ENCODE data around the gene HTRA2.
A peak's percentile ranks its signal among the peaks of the same experiment; 100 is the strongest.

Gene HTRA2

DNA sequence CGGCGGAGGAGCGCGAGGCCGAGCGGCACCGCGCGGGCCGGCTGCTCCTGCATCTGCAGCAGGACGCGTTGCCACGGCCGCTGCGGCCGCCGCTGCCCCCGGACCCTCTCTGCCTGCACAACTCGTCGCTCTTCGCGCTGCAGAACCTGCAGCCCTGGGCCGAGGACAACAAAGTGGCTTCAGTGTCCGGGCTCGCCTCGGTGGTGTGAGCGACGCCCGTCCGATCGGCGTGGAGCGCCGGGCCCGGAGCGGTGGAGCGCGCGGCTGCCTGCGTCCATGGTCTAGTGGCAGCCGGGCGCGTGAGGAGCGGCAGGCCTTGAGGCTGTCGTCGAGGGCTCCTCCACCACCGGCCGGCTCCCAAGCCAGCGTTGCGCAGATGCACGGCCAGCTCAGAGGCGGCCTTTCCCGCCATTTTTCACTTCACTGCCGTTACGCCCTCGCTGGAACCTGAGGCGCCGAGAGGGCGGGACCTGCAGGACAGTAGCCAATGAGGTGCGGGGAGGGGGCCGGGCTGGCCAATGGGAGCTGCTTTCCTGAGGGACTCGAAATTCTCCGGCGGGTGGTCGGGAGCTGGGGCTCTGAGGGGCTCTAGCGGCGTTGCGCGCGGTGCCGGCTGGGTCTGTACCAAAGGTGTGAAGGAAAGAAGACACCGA lies 13.6 kb upstream of the HTRA2 start:
- peak; percentile 92 for DNase-seq (ENCODE audit: low spot score)

DNA sequence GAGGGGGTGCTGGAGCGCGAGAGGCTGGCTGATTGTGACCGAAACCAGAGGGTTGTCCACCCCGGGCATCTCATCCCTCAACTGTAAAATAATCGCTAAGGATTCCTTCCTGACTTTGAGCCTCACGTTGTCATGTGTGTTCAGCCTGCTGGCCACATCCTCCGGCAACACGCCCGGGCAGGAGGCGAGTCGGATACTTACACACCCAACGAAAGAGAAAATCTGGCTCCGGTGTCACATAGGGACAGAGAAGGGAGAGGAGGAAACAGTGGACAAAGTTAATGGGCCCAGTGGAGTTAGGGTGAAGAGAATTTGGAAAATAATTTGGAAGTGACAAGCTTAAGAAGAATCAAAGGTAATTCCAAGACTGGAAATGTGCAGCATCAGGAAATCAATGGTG lies 13.1 kb upstream of the HTRA2 start:
- no peak for DNase-seq (ENCODE audit: low spot score)

GRCh38 chr2:74522516-74522915 lies 7.2 kb upstream of the HTRA2 start:
- no peak for DNase-seq (ENCODE audit: low spot score)

GRCh38 chr2:74524005-74524404 lies 5.7 kb upstream of the HTRA2 start:
- no peak for DNase-seq (ENCODE audit: low spot score)

DNA sequence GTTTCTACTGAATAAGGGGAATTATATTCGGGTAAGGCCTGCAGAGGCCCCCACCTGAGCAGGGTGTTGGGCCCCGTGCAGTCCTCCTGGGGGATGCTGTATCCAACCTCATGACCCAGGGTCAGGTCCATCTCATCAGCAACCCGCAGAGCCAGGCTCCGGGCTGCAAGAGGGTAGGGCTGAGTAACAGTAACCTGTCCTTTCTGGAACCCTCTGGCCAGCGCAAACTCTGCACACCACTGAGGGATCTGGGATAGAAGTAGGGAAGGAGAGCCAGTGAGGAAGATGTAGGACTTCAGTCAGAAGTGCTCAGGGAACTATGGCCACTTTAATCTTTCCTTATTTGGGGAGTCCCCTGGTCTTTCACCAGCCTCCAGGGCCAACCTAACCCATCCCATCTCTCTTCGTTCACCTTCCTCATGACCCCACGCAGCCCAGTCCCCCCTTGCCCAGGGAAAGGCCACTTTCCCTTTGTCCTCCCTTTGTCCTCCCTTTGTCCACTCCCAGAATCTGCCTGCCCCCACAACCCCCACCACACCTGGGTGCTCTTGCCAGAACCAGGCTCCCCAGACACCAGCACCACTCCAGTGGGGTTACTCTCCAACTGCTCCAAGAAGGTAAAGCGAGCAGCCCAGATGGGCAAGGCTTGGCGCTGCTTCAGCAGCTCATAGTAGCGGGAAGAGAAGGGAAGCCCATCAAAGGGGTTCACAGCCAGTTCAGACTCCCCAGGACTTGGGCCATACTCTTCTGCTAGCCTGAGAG lies 4.6 kb upstream of the HTRA2 start:
- no peak for DNase-seq (ENCODE audit: low spot score)

GRCh38 chr2:74525717-74526648 lies 3.8 kb upstream of the HTRA2 start, which contains the start of gene DQX1:
TSS of gene DQX1 (minus strand) at chr2:74526231. CDS start at chr2:74525729, 502 bp downstream.
- DNase-seq (ENCODE audit: low spot score), result no peak

GRCh38 chr2:74526649-74527230 lies 3.0 kb upstream of the HTRA2 start:
- no peak for DNase-seq (ENCODE audit: low spot score)

DNA sequence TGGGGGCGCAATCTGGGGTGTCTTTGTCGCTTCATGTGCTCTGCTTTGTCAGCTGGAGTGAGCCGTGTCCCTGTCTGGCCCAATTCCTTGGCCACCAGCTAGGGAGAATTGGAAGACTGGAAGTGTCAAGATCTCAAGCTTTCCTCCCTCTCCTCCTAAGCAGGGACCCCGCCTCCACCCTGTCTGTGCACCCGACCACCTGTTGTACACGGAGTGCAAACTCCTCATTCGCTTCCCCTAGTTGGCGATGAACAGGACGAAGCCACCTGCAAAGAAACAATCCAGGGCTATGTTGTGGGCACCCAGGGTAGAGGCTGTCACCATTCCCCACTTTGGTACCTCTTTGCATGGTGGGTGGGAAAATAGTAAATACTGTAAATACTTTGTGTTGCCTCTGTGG lies 2.0 kb upstream of the HTRA2 start:
- no peak for DNase-seq (ENCODE audit: low spot score)

DNA sequence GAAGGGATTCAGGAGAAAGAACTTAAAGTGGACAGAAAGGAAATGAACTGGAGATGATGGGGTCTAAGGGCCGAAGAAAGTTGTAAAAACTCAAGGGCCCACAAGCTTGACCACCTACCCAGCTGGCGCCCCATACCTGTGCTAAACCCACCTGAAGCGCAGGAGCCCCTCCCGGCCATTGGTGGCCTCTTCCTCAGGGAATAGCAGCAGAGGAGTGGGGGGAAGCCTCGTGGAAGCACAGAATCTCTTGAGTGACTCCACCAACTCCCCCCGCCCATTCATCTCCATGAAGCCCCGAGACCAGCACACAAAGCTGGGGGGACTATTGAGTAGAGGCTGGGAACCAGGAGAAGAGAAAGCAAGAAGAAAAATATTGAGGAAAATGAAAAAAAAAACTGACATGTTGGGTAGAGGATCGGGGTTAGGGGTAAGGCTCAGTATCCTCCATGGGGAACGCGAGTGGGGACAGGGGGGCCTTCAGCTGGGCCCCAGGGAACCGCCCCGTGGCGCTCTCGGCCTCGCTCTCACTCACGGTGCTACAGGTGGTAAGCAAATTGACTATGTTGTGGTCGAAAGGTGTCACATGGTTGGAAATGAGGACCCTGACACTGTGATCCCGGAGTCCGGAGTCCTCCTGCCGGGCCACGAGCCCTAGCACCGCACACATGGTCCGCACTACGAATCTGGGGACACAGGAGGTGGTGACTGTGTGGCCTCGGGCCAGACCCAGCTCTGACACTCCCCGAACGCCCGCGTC lies 955 bp upstream of the HTRA2 start:
- DNase-seq (ENCODE audit: low spot score), result no peak

DNA sequence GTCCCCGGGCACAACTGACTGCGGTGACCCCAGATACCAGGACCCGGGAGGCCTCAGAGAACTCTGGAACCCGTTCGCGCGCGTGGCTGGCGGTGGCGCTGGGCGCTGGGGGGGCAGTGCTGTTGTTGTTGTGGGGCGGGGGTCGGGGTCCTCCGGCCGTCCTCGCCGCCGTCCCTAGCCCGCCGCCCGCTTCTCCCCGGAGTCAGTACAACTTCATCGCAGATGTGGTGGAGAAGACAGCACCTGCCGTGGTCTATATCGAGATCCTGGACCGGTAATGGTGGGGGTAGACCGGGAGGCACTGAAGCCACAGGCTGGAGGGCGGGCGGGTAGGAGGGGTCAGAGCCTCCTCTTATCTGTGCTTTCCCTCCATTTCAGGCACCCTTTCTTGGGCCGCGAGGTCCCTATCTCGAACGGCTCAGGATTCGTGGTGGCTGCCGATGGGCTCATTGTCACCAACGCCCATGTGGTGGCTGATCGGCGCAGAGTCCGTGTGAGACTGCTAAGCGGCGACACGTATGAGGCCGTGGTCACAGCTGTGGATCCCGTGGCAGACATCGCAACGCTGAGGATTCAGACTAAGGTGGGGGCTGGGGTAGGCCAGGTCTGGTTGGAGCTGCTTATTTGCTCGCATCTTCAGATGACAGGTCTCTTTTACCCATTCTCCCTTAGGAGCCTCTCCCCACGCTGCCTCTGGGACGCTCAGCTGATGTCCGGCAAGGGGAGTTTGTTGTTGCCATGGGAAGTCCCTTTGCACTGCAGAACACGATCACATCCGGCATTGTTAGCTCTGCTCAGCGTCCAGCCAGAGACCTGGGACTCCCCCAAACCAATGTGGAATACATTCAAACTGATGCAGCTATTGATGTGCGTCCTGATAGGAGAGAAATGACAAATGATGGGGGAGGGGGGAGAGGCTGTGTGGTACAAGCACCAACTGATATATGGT lies 780 bp downstream of the HTRA2 start:
- DNase-seq (ENCODE audit: low spot score), result peak; percentile 54

DNA sequence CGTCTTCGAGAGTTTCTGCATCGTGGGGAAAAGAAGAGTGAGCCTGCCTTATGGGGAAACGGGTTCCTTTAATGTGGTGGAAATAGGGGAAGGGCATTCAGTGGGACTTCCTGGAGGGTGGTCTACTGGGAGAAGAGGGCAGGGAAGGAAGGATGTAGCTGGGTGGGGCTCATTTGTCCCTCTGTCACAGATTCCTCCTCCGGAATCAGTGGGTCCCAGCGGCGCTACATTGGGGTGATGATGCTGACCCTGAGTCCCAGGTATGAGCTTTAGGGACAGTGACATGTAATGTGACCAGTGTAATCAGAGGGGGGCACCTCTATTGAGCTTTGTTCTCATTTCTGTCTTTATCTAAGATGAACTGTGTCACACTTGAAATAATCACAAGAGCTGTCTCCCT lies 1.9 kb downstream of the HTRA2 start:
- DNase-seq (ENCODE audit: low spot score), result no peak

DNA sequence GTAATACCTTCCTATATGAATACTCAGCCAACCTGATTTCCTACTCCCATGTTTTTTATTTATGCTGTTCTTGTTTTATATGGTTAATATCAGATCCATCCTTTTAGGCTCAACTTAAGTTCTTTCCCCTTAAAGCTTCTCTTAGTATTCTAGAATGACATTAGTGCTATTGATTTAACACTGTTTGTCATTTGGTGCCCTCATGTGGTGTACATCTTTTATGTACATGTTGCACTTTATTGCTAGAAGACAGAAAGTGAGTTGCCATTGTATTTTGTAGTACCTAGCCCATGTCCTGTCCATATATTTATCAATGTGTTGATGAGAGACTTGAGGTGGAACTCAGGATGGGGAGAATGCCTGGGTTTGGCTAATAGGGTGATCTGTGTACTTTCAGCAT lies 2.5 kb downstream of the HTRA2 start:
- peak; percentile 26 for DNase-seq (ENCODE audit: low spot score)

- no peak for DNase-seq (ENCODE audit: low spot score)
These were observed 3.7 kb downstream of the HTRA2 start for GRCh38 chr2:74533464-74533863.

GRCh38 chr2:74534411-74534810 lies 4.7 kb downstream of the HTRA2 start:
- no peak for DNase-seq (ENCODE audit: low spot score)

DNA sequence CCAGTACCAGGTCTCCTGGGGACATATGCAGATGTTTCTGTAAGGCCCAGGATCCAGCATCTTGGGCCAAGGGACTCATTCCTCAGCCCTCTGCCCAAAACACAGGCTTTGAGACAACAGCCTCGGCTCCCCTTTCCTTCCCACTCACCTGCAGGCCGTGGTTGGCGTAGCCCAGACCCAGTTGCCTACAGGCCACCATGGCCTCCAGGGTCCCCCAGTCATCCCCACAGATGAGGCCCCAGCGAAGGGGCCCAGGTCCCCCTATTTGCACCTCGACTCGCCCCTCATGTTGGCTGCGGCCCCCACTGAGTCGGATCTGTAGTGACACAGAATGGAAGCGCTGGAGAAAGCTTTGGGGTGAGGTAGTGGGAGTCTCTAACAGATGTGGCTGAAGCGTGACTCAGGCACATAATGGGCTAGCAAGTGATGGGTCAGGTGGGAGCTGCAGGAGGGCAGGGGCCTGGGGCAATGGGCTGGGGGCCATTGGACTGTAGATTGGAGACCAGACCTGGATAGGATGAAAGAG lies 5.8 kb downstream of the HTRA2 start:
- DNase-seq (ENCODE audit: low spot score), result no peak

DNA sequence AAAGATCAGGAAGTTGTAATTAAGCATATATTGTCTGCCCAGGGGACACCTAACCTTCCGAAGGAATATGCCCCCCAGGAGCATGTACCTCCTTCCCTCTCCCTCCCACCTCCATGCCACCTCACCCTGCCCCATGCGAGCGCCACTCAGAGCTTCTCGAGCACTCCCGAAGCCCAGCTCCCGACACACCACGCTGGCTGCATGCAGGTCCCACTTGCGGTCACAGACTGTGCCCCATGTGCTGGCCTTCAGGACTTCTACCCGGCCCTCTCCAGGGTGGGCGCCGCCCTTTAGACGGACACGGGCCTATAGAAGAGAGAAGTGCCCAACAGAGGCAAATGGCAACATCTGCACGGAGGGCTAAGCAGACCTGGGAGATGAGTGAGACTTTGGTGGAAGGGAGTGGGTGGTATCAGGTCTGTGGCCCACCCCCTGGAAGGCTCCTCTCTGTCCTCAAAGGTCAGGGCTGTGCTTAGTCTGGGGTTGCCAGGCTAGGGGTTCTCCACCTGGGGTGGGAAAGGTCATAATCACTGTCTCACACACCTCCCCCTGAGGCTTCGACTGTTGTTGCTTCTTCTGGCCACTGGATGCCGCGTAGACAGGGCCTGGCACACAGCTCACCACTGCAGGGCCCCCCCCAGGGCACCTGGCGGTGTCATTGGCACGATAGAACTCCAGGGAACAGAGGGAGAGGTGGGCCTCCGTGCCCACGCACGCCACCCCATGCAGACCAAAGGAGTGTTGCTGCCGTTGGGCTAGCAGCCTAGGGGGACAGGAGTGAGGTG lies 6.6 kb downstream of the HTRA2 start:
- DNase-seq (ENCODE audit: low spot score), result no peak

- DNase-seq (ENCODE audit: low spot score), result no peak
These were observed 7.4 kb downstream of the HTRA2 start for GRCh38 chr2:74537140-74537539.

DNA sequence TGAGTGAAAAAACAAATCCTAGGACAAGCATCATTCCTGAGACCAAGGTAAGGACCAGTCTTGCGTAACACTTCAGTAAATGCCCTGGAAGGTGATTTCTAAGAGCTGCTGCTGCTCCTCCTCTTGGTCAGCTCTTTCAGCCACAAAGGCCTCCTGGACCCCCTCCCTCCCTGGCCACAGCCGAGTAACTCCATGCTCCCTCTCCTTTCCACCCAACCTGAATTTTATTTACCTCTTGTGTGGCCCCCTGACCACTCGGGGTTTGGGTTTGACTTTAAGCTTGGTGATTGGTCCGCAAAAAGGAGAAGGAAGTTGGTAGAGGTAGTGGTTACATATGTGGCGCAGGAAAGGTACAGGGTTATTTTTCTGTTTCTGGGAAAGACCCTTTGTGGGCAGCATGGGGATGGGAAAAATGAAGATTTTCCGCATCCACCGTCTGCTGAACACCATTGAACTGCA lies 9.2 kb downstream of the HTRA2 start:
- DNase-seq (ENCODE audit: low spot score), result no peak

- peak; percentile 89 for DNase-seq (ENCODE audit: low spot score)
These were observed 10.6 kb downstream of the HTRA2 start for GRCh38 chr2:74540291-74540690.

Data from AG20443 (cell line).